C4-2B (cell line): Measurements from ENCODE around the gene SLC29A1.

ENCODE experiments used
- CTCF ChIP-seq: fragments of 450-650 bp; conservative IDR thresholded peaks from 2 replicates; pipeline ENCODE4 v1.5.1; 2017; ENCODE audit warnings: mild to moderate bottlenecking
- ZFX ChIP-seq: fragments of 450-650 bp; IDR thresholded peaks from 2 replicates; pipeline ENCODE4 v1.6.1; 2017

- TF ChIP-seq CTCF (no peak), ZFX (no peak)
These were observed 20.2 kb upstream of the SLC29A1 start for GRCh38 chr6:44202972-44203750.
